Activated B cell treated with CpG ODN at 0.5 μM for 24 hours (primary cell): ENCODE results near the gene SYNJ2. TPM values are rescaled to one million over a fixed set of nuclear protein-coding genes. Genes with fewer than 3 reads are reported as not detected.
A peak's percentile ranks its signal among the peaks of the same experiment; 100 is the strongest.

ENCODE experiments used
- ATAC-seq: fragments of 200-7000 bp; cut with Tn5 transposase; one replicate; pipeline ENCODE4 v1.10.0; 2021; ENCODE audit warnings: low read depth, mild to moderate bottlenecking, moderate library complexity
- CTCF ChIA-PET: fragments of 350-600 bp; sonication (Branson Sonifier 250); formaldehyde crosslinking; loops from one replicate; lab custom pipeline; 2021; ENCODE audit warnings: antibody characterized with exemption; lab: Charles Lee
- POLR2A ChIA-PET: fragments of 350-600 bp; sonication (Branson Sonifier 250); formaldehyde crosslinking; loops from one replicate; lab custom pipeline; 2021; ENCODE audit warnings: antibody characterized with exemption; lab: Charles Lee
- DNase-seq: peaks from one replicate; pipeline ENCODE4 v3.0.0; 2022
- H3K27ac Mint-ChIP-seq: one replicate; pipeline ENCODE4 v1.8.0; 2020; ENCODE audit warnings: mixed read lengths
- H3K27me3 Mint-ChIP-seq: one replicate; pipeline ENCODE4 v1.8.0; 2021; ENCODE audit warnings: mixed read lengths
- H3K36me3 Mint-ChIP-seq: one replicate; pipeline ENCODE4 v1.8.0; 2021; ENCODE audit warnings: low read depth, mixed read lengths
- H3K4me1 Mint-ChIP-seq: one replicate; pipeline ENCODE4 v1.8.0; 2021; ENCODE audit warnings: mixed read lengths
- H3K4me3 Mint-ChIP-seq: one replicate; pipeline ENCODE4 v1.8.0; 2020; ENCODE audit warnings: mild to moderate bottlenecking, mixed read lengths
- H3K9me3 Mint-ChIP-seq: one replicate; pipeline ENCODE4 v1.8.0; 2020; ENCODE audit warnings: mixed read lengths
- CTCF ChIP-seq: fragments of 200-600 bp; IDR thresholded peaks from one replicate; pipeline ENCODE4 v1.8.0; 2022; ENCODE audit warnings: antibody characterized with exemption, mild to moderate bottlenecking
- intact Hi-C: fragments of 100-400 bp; cut with micrococcal nuclease; formaldehyde crosslinking; loops from one replicate; pipeline ENCODE4 v1.15.1; 2024
- total RNA-seq: library from RNA; stranded (reverse); gene quantifications from 2 replicates; pipeline ENCODE4 v1.2.3, GENCODE V29; 2022

The SYNJ2 gene
- total RNA-seq, 1 donor from 2014 or later = 25.0 TPM

- DNase-seq (no peak), ATAC-seq (peak; percentile 25)
- intact Hi-C loops = no loop called here
- Mint-ChIP-seq H3K4me3 (no peak overlapping the region), H3K27ac (no peak overlapping the region), H3K27me3 (no peaks in the 10 kb centered on the region), H3K36me3 (peaks cover 7% of the 10 kb centered on the region), H3K4me1 (peaks cover 6% of the 10 kb centered on the region), H3K9me3 (no peaks in the 10 kb centered on the region)
- no peak for TF ChIP-seq CTCF
- CTCF ChIA-PET = no interaction called here
- POLR2A ChIA-PET = interaction anchor here (1.7 kb wide), 1 partner anchor 31 kb away, joined by 5 read pairs; no protein-coding TSS in a partner anchor
Measured at GRCh38 chr6:158057213-158057987, 75.7 kb downstream of the SYNJ2 start.

GRCh38 chr6:158058171-158058651 lies 76.5 kb downstream of the SYNJ2 start:
- Mint-ChIP-seq H3K27me3 (no peaks in the 10 kb centered on the region), H3K27ac (no peak overlapping the region), H3K4me1 (peaks cover 6% of the 10 kb centered on the region), H3K9me3 (no peaks in the 10 kb centered on the region), H3K36me3 (peaks cover 12% of the 10 kb centered on the region), H3K4me3 (no peak overlapping the region)
- TF ChIP-seq CTCF = no peak
- DNase-seq (no peak), ATAC-seq (no peak)
- intact Hi-C loops = no loop called here
- ChIA-PET CTCF (interaction anchor here (0.8 kb wide), 1 partner anchor 13 kb away, joined by 3 read pairs; no protein-coding TSS in a partner anchor), POLR2A (no interaction called here)

GRCh38 chr6:158059108-158059507 lies 77.4 kb downstream of the SYNJ2 start:
- H3K4me3 Mint-ChIP-seq = no peak overlapping the region
- no peaks in the 10 kb centered on the region for H3K27me3 Mint-ChIP-seq
- peaks cover 18% of the 10 kb centered on the region for H3K36me3 Mint-ChIP-seq
- ATAC-seq = no peak
- ChIA-PET CTCF (no interaction called here), POLR2A (no interaction called here)
- H3K27ac Mint-ChIP-seq = no peak overlapping the region
- H3K4me1 Mint-ChIP-seq = peaks cover 6% of the 10 kb centered on the region
- no peak for DNase-seq
- H3K9me3 Mint-ChIP-seq = no peaks in the 10 kb centered on the region
- intact Hi-C loops = no loop called here
- TF ChIP-seq CTCF = no peak

GRCh38 chr6:158060455-158061360 lies 79.0 kb downstream of the SYNJ2 start:
- H3K4me1 Mint-ChIP-seq = peaks cover 6% of the 10 kb centered on the region
- H3K9me3 Mint-ChIP-seq = no peaks in the 10 kb centered on the region
- no peak overlapping the region for H3K4me3 Mint-ChIP-seq
- no peak overlapping the region for H3K27ac Mint-ChIP-seq
- intact Hi-C loops = no loop called here
- TF ChIP-seq CTCF = no peak
- no peaks in the 10 kb centered on the region for H3K27me3 Mint-ChIP-seq
- H3K36me3 Mint-ChIP-seq = peaks cover 21% of the 10 kb centered on the region
- CTCF ChIA-PET = no interaction called here
- ATAC-seq = no peak
- no peak for DNase-seq
- POLR2A ChIA-PET = no interaction called here

- no peaks in the 10 kb centered on the region for H3K9me3 Mint-ChIP-seq
- no peak for ATAC-seq
- no peak for DNase-seq
- no peak overlapping the region for H3K27ac Mint-ChIP-seq
- H3K4me3 Mint-ChIP-seq = no peak overlapping the region
- ChIA-PET POLR2A (no interaction called here), CTCF (interaction anchor here (2.3 kb wide), 1 partner anchor 11 kb away, joined by 5 read pairs; no protein-coding TSS in a partner anchor)
- H3K4me1 Mint-ChIP-seq = peaks cover 4% of the 10 kb centered on the region
- H3K27me3 Mint-ChIP-seq = no peaks in the 10 kb centered on the region
- peaks cover 27% of the 10 kb centered on the region for H3K36me3 Mint-ChIP-seq
- no peak for TF ChIP-seq CTCF
- intact Hi-C loops = no loop called here
Measured at GRCh38 chr6:158061361-158061708, 79.7 kb downstream of the SYNJ2 start.
